HG02759 (cell line): Measurements from ENCODE around the gene IER5L.

ENCODE experiments used
- ATAC-seq: cut with Tn5 transposase; IDR thresholded peaks from one replicate; pipeline ENCODE4 v1.9.1; 2021; ENCODE audit warnings: mild to moderate bottlenecking, moderate library complexity; ENCODE audit not compliant: unreplicated experiment

The IER5L gene

GRCh38 chr9:129182122-129182521 is 4.1 kb upstream of the IER5L start:
- no peak for ATAC-seq

GRCh38 chr9:129181246-129181645 is 3.2 kb upstream of the IER5L start:
- no peak for ATAC-seq

GRCh38 chr9:129178568-129179382 is 714 bp upstream of the IER5L start:
- ATAC-seq: no peak

- peak; percentile 26 for ATAC-seq
These were observed 644 bp downstream of the IER5L start for GRCh38 chr9:129177443-129177790.

- ATAC-seq: no peak
These were observed 1.2 kb downstream of the IER5L start for GRCh38 chr9:129176701-129177442.

GRCh38 chr9:129175825-129176633 is 2.0 kb downstream of the IER5L start:
- ATAC-seq: no peak

GRCh38 chr9:129175515-129175824 is 2.6 kb downstream of the IER5L start:
- no peak for ATAC-seq

GRCh38 chr9:129174724-129175514 is 3.1 kb downstream of the IER5L start:
- no peak for ATAC-seq

- ATAC-seq: no peak
These were observed 3.8 kb downstream of the IER5L start for GRCh38 chr9:129174102-129174723.

- no peak for ATAC-seq
These were observed 4.6 kb downstream of the IER5L start for GRCh38 chr9:129173296-129174101.

GRCh38 chr9:129172816-129173215 is 5.2 kb downstream of the IER5L start:
- ATAC-seq: no peak

GRCh38 chr9:129171993-129172751 is 5.9 kb downstream of the IER5L start:
- no peak for ATAC-seq

GRCh38 chr9:129170229-129170628 is 7.8 kb downstream of the IER5L start:
- ATAC-seq: no peak

- ATAC-seq: no peak
These were observed 11.2 kb downstream of the IER5L start for GRCh38 chr9:129166623-129167557.

- no peak for ATAC-seq
These were observed 12.9 kb downstream of the IER5L start for GRCh38 chr9:129165198-129165597.

- ATAC-seq: no peak
These were observed 13.7 kb downstream of the IER5L start for GRCh38 chr9:129164246-129164930.

- no peak for ATAC-seq
These were observed 14.3 kb downstream of the IER5L start for GRCh38 chr9:129163753-129164152.
